ENCODE data around the gene KCTD5. TPM values are rescaled to one million over a fixed set of nuclear protein-coding genes. Genes with fewer than 3 reads are reported as not detected.

Gene KCTD5
- total and polyA plus RNA-seq, 4 donors: 17.1 to 31.8 (median 24.7) TPM

GRCh38 chr16:2713985-2714774, 31.9 kb downstream of the KCTD5 start:
- Histone ChIP-seq H3K4me1 (ENCODE audit: control insufficient read depth in 5 of 5, insufficient read depth in 5 of 5, low read length in 5 of 5) (peaks cover 0 to 3% (median 3%) of the 10 kb centered on the region in 5 donors), H3K36me3 (ENCODE audit: control insufficient read depth in 4 of 4, insufficient read depth in 4 of 4, low read length in 4 of 4) (peaks cover 0 to 13% (median under 1%) of the 10 kb centered on the region in 4 donors), H3K27me3 (ENCODE audit: control insufficient read depth in 3 of 3, insufficient read depth in 3 of 3, low read length in 2 of 3) (no peaks in the 10 kb centered on the region), H3K9me3 (ENCODE audit: control insufficient read depth in 4 of 4, insufficient read depth in 3 of 4, low read length in 3 of 4) (no peaks in the 10 kb centered on the region), H3K9ac (ENCODE audit: insufficient read depth in 1 of 2, low read length in 2 of 2) (no peak overlapping the region), H3K4me3 (no peak overlapping the region), H3K27ac (ENCODE audit: low read depth in 1 of 2, low read length in 1 of 2) (no peak overlapping the region)
- ATAC-seq (ENCODE audit: insufficient read depth, low FRiP score) (no peak), DNase-seq (no peak)
- TF ChIP-seq CTCF (IDR thresholded peaks at IDR 0.05; ENCODE audit: control extremely low read depth, extremely low read depth): no peak
- WGBS, 2 donors: 82 to 90% methylated on average over 28 of the region's 28 CpGs

GRCh38 chr16:2715064-2715463, 32.7 kb downstream of the KCTD5 start:
- peaks cover 0 to 4% (median under 1%) of the 10 kb centered on the region in 4 donors for H3K36me3 ChIP-seq (ENCODE audit: control insufficient read depth in 4 of 4, insufficient read depth in 4 of 4, low read length in 4 of 4)
- no peak for TF ChIP-seq CTCF (IDR thresholded peaks at IDR 0.05; ENCODE audit: control extremely low read depth, extremely low read depth)
- H3K27me3 ChIP-seq (ENCODE audit: control insufficient read depth in 3 of 3, insufficient read depth in 3 of 3, low read length in 2 of 3): no peaks in the 10 kb centered on the region
- WGBS, 2 donors: 28 to 44% methylated on average over 9 of the region's 9 CpGs
- ATAC-seq (ENCODE audit: insufficient read depth, low FRiP score) (no peak), DNase-seq (no peak)
- H3K9me3 ChIP-seq (ENCODE audit: control insufficient read depth in 4 of 4, insufficient read depth in 3 of 4, low read length in 3 of 4): no peaks in the 10 kb centered on the region
- no peak overlapping the region for H3K9ac ChIP-seq (ENCODE audit: insufficient read depth in 1 of 2, low read length in 2 of 2)
- H3K4me1 ChIP-seq (ENCODE audit: control insufficient read depth in 5 of 5, insufficient read depth in 5 of 5, low read length in 5 of 5): peaks cover 0 to 11% (median 3%) of the 10 kb centered on the region in 5 donors
- no peak overlapping the region for H3K4me3 ChIP-seq
- H3K27ac ChIP-seq (ENCODE audit: low read depth in 1 of 2, low read length in 1 of 2): no peak overlapping the region

GRCh38 chr16:2715519-2715918, 33.2 kb downstream of the KCTD5 start:
- H3K36me3 ChIP-seq (ENCODE audit: control insufficient read depth in 4 of 4, insufficient read depth in 4 of 4, low read length in 4 of 4): peaks cover 0 to 2% (median 0%) of the 10 kb centered on the region in 4 donors
- ATAC-seq (ENCODE audit: insufficient read depth, low FRiP score): peak; percentile 63
- peak; percentile 53 to 80 (median 71) for DNase-seq
- no peaks in the 10 kb centered on the region for H3K27me3 ChIP-seq (ENCODE audit: control insufficient read depth in 3 of 3, insufficient read depth in 3 of 3, low read length in 2 of 3)
- H3K9me3 ChIP-seq (ENCODE audit: control insufficient read depth in 4 of 4, insufficient read depth in 3 of 4, low read length in 3 of 4): no peaks in the 10 kb centered on the region
- H3K4me3 ChIP-seq: no peak overlapping the region
- TF ChIP-seq CTCF (IDR thresholded peaks at IDR 0.05; ENCODE audit: control extremely low read depth, extremely low read depth): no peak
- H3K27ac ChIP-seq (ENCODE audit: low read depth in 1 of 2, low read length in 1 of 2): no peak overlapping the region
- peaks cover 0 to 11% (median 3%) of the 10 kb centered on the region in 5 donors for H3K4me1 ChIP-seq (ENCODE audit: control insufficient read depth in 5 of 5, insufficient read depth in 5 of 5, low read length in 5 of 5)
- H3K9ac ChIP-seq (ENCODE audit: insufficient read depth in 1 of 2, low read length in 2 of 2): no peak overlapping the region
- 5 to 6% methylated on average over 22 to 33 of the region's 33 CpGs for WGBS, 2 donors

All from lung (tissue), 12 donors.